K562 (cell line): ENCODE results near the gene GTPBP6. TPM values are rescaled to one million over a fixed set of nuclear protein-coding genes. Genes with fewer than 3 reads are reported as not detected.

Source experiments
- ARID4B ChIP-seq: sonication (generic); formaldehyde crosslinking; IDR thresholded peaks from 2 replicates; pipeline ENCODE4 v1.8.0; 2022; ENCODE audit warnings: mild to moderate bottlenecking, missing genetic modification reagents
- GATA2 ChIP-seq: sonication (generic); formaldehyde crosslinking; IDR thresholded peaks from 2 replicates; pipeline ENCODE4 v1.4.0; 2020; ENCODE audit warnings: mild to moderate bottlenecking, missing genetic modification reagents
- SMAD3 ChIP-seq: fragments of 450-650 bp; formaldehyde crosslinking; conservative IDR thresholded peaks from 2 replicates; pipeline ENCODE4 v1.4.0; 2020; ENCODE audit warnings: mild to moderate bottlenecking
- XRCC3 ChIP-seq: fragments of 450-650 bp; IDR thresholded peaks from 2 replicates; pipeline ENCODE4 v1.6.1; 2017; ENCODE audit warnings: mild to moderate bottlenecking, moderate library complexity
- ZNF445 ChIP-seq: fragments of 250-450 bp; sonication (Bioruptor Pico); IDR thresholded peaks from 2 replicates; pipeline ENCODE4 v1.4.0; 2020; ENCODE audit warnings: low read depth, mild to moderate bottlenecking, moderate library complexity
- ZNF507 ChIP-seq: conservative IDR thresholded peaks from 2 replicates; pipeline ENCODE4 v1.6.1; 2017; ENCODE audit warnings: missing genetic modification characterization, missing compliant biosample characterization
- ZNF655 ChIP-seq: fragments of 250-450 bp; sonication (Bioruptor Pico); IDR thresholded peaks from 2 replicates; pipeline ENCODE4 v1.5.0; 2021
- polyA plus RNA-seq, 8 experiments: library from polyadenylated mRNA; depleted of rRNA in 4 of 8; stranded (reverse) in 5 of 8; unstranded in 3 of 8; fragments of >200 nt; fragmentation: Nextera tagmentation in 2 of 8; fragmentation: Illumina TruSeq in 1 of 8; extraction: Ambion mirVana in 2 of 8; extraction: Trizol in 1 of 8; gene quantifications; 2 replicates each; pipeline versions ENCODE4 v1.2.1 to v1.2.3, GENCODE V29; 2011 to 2014; ENCODE audit warnings: inconsistent platforms in 1 of 8, missing spikeins in 1 of 8
- total RNA-seq, 7 experiments: library from RNA; depleted of rRNA in 6 of 7; stranded (reverse); fragments of >200 nt in 6 of 7; fragmentation: Illumina TruSeq in 2 of 7; extraction: Trizol in 2 of 7; gene quantifications; 2 replicates each; pipeline versions ENCODE4 v1.2.1 to v1.2.3, GENCODE V29; 2011 to 2021; ENCODE audit warnings: low replicate concordance in 1 of 7

Gene GTPBP6
- total and polyA plus RNA-seq, 9 of the 15 experiments (the other 6 are each of a cell fraction or from before 2014, with no cell fraction given) = 0.24 to 35.2 (median 8.0) TPM

- no peak for TF ChIP-seq ZNF445 (CRISPR knock-in tag)
- TF ChIP-seq ARID4B = no peak
- TF ChIP-seq ZNF507 (tag) = no peak
- TF ChIP-seq XRCC3 = no peak
- TF ChIP-seq GATA2 = no peak
- no peak for TF ChIP-seq ZNF655
- TF ChIP-seq SMAD3 (CRISPR knock-in tag) = no peak
These were observed 45.2 kb upstream of the GTPBP6 start (continued) for GRCh38 chrX:363621-364375.
